A549 (cell line): ENCODE results near the gene PHKB.

Experiments used
- CHD2 ChIP-seq: fragments of 150-350 bp; IDR thresholded peaks from 2 replicates; pipeline ENCODE4 v1.6.1; 2014; ENCODE audit warnings: low read length; ENCODE audit not compliant: partially characterized antibody
- FOSL2 ChIP-seq, 2 experiments: fragments of 450-650 bp in 1 of 2; fragments of >200 bp in 1 of 2; sonication (Bioruptor Twin) in 1 of 2; formaldehyde crosslinking; IDR thresholded peaks; 2 replicates each; pipeline versions ENCODE4 v1.5.0 to v1.6.1; 2016 to 2020; ENCODE audit warnings: mild to moderate bottlenecking in 1 of 2, moderate library complexity in 1 of 2
- MYC ChIP-seq: IDR thresholded peaks from 2 replicates; pipeline ENCODE4 v1.6.1; 2012; ENCODE audit warnings: mild to moderate bottlenecking, inconsistent platforms, low read length, improper control_type of control experiment, borderline replicate concordance
- NPAS2 ChIP-seq: fragments of 250-450 bp; sonication (Bioruptor Pico); IDR thresholded peaks from 2 replicates; pipeline ENCODE4 v1.8.0; 2022; ENCODE audit warnings: mild to moderate bottlenecking, moderate library complexity, borderline replicate concordance
- NR3C1 ChIP-seq: fragments of >200 bp; sonication (Bioruptor Twin); formaldehyde crosslinking; IDR thresholded peaks from 3 replicates; pipeline ENCODE4 v1.6.1; 2017
- RAD21 ChIP-seq, 2 experiments: fragments of >200 bp in 1 of 2; sonication (Bioruptor Twin) in 1 of 2; formaldehyde crosslinking in 1 of 2; IDR thresholded peaks in 1 of 2; conservative IDR thresholded peaks in 1 of 2; 2 replicates in 1 of 2; 3 replicates in 1 of 2; pipeline ENCODE4 v1.6.1; 2012 to 2018; ENCODE audit warnings: inconsistent platforms in 1 of 2
- RARB ChIP-seq: fragments of 250-450 bp; sonication (Bioruptor Pico); IDR thresholded peaks from 2 replicates; pipeline ENCODE4 v1.8.0; 2021; ENCODE audit warnings: mild to moderate bottlenecking, moderate library complexity
- TP53 ChIP-seq: fragments of 250-450 bp; sonication (Bioruptor Pico); IDR thresholded peaks from 2 replicates; pipeline ENCODE4 v1.5.0; 2021; ENCODE audit warnings: mild to moderate bottlenecking, moderate library complexity
- ZFP36 ChIP-seq: fragments of 450-650 bp; IDR thresholded peaks from 2 replicates; pipeline ENCODE4 v1.6.1; 2014; ENCODE audit warnings: borderline replicate concordance; ENCODE audit not compliant: partially characterized antibody
- TF ChIP-seq, protein P1 (sequence below): fragments of >200 bp; sonication (Bioruptor Twin); formaldehyde crosslinking; IDR thresholded peaks from 3 replicates; pipeline ENCODE4 v1.5.1; 2016
- TF ChIP-seq, protein P2 (sequence below): fragments of 200-600 bp; sonication (generic); IDR thresholded peaks from 2 replicates; pipeline ENCODE4 v1.6.1; 2016; ENCODE audit warnings: antibody characterized with exemption, mild to moderate bottlenecking, moderate library complexity

DNA sequence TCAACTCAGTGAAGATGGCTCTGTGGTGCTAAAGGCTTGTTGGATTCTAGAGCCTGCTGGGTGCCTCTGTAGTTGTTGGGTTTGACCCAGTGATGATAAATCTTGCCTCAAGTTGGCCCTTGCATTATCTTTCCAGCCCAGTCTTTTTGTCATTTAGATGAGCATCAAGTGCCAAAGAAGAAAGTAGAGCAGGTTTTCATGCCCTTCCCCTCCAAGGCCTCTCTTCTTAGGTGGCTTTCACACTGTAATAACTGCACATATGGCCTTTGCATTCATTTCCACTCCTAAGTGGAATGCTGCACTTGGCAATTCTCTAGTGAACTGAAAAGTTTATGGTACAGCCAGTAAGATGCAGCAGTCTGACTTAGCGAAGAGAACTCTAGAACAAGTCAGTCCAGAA, 165.1 kb downstream of the PHKB start:
- TF ChIP-seq FOSL2 (IDR thresholded peaks at IDR 0.05), result no peak
- TF ChIP-seq FOSL2 (CRISPR knock-in tag; IDR thresholded peaks at IDR 0.05), result no peak
- no peak for TF ChIP-seq RAD21 (conservative IDR thresholded peaks at IDR 0.05 in 1 of 2, IDR thresholded peaks at IDR 0.05 in 1 of 2)
- no peak for TF ChIP-seq ZFP36
- TF ChIP-seq CHD2, result no peak
- no peak for TF ChIP-seq MYC
- no peak for TF ChIP-seq RARB (CRISPR knock-in tag)
- TF ChIP-seq NPAS2 (CRISPR knock-in tag), result no peak
- no peak for TF ChIP-seq NR3C1
- no peak for TF ChIP-seq TP53 (CRISPR knock-in tag)
- TF ChIP-seq, protein P1, sequence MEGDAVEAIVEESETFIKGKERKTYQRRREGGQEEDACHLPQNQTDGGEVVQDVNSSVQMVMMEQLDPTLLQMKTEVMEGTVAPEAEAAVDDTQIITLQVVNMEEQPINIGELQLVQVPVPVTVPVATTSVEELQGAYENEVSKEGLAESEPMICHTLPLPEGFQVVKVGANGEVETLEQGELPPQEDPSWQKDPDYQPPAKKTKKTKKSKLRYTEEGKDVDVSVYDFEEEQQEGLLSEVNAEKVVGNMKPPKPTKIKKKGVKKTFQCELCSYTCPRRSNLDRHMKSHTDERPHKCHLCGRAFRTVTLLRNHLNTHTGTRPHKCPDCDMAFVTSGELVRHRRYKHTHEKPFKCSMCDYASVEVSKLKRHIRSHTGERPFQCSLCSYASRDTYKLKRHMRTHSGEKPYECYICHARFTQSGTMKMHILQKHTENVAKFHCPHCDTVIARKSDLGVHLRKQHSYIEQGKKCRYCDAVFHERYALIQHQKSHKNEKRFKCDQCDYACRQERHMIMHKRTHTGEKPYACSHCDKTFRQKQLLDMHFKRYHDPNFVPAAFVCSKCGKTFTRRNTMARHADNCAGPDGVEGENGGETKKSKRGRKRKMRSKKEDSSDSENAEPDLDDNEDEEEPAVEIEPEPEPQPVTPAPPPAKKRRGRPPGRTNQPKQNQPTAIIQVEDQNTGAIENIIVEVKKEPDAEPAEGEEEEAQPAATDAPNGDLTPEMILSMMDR, result no peak
- TF ChIP-seq, protein P2, sequence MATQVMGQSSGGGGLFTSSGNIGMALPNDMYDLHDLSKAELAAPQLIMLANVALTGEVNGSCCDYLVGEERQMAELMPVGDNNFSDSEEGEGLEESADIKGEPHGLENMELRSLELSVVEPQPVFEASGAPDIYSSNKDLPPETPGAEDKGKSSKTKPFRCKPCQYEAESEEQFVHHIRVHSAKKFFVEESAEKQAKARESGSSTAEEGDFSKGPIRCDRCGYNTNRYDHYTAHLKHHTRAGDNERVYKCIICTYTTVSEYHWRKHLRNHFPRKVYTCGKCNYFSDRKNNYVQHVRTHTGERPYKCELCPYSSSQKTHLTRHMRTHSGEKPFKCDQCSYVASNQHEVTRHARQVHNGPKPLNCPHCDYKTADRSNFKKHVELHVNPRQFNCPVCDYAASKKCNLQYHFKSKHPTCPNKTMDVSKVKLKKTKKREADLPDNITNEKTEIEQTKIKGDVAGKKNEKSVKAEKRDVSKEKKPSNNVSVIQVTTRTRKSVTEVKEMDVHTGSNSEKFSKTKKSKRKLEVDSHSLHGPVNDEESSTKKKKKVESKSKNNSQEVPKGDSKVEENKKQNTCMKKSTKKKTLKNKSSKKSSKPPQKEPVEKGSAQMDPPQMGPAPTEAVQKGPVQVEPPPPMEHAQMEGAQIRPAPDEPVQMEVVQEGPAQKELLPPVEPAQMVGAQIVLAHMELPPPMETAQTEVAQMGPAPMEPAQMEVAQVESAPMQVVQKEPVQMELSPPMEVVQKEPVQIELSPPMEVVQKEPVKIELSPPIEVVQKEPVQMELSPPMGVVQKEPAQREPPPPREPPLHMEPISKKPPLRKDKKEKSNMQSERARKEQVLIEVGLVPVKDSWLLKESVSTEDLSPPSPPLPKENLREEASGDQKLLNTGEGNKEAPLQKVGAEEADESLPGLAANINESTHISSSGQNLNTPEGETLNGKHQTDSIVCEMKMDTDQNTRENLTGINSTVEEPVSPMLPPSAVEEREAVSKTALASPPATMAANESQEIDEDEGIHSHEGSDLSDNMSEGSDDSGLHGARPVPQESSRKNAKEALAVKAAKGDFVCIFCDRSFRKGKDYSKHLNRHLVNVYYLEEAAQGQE, result no peak
